ENCODE measurements around the gene C6.
"Not testable (repeated sequence)": the region's sequence is repeated elsewhere in the genome, so short reads cannot be mapped to it uniquely, and the experiment has no call there.

The C6 gene

DNA sequence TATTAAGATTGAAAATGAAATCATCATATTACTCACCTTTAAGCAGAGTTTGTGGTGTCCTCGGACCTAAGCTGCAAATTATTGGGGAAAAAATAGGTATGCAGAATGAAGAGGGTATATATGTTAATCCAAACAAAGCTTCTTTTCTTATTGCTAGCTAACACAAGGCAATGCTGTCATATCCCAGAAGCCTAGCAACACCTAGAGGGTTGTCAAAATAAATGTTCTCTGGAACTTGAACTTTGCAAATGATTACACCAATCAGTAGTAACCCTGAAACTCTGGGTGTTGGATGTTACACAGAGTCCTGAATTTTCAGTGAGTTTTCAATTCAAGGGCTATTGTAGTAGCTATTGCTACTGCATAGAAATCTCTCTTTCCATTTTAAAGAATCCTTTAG lies at the start of gene C6:
Gene C6 (minus strand): TSS at position 193 of the 400 bp plus-strand sequence. CDS start 10,302 bp downstream, outside the sequence.
- no peak for DNase-seq

DNA sequence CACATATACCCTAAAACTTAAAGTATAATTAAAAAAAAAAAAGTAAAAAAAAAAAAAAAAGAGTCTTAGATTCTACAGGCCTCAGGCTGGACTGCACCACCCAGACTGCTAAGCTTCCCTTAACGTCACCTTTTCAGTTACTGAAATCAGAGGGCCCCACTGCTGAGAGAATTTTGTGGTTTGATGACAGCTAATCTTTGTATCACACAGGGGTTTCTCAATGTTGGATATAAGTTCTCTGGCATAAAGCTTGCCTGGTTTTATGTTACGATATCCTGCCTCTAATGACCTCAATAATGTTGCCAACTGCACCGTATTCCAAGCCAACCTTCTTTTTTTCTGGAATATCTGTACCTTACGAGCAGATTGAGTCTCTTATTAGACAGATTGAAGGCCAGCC lies 43.1 kb upstream of the C6 start:
- DNase-seq = no peak

- DNase-seq = no peak
These were observed 39.8 kb upstream of the C6 start for GRCh38 chr5:41253109-41253508.

DNA sequence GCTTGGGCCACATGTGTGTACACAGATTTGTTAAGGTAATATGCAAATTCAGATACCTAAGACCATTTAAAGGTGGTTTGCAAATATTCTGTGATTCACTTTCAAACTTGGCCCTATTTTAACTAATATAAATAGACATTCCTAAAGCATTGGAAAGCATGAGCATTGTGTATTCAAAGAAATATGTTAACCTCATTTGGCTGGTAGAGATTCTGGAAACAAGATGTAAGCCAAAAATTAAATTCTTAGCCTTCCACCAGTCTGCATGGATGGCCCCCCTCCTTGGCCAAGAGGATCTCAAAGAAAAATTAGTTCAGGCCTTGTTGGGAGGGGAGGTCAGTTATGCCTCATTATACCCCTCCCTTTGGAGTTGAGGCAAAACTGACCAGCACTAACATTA lies 38.7 kb upstream of the C6 start:
- DNase-seq = no peak

DNA sequence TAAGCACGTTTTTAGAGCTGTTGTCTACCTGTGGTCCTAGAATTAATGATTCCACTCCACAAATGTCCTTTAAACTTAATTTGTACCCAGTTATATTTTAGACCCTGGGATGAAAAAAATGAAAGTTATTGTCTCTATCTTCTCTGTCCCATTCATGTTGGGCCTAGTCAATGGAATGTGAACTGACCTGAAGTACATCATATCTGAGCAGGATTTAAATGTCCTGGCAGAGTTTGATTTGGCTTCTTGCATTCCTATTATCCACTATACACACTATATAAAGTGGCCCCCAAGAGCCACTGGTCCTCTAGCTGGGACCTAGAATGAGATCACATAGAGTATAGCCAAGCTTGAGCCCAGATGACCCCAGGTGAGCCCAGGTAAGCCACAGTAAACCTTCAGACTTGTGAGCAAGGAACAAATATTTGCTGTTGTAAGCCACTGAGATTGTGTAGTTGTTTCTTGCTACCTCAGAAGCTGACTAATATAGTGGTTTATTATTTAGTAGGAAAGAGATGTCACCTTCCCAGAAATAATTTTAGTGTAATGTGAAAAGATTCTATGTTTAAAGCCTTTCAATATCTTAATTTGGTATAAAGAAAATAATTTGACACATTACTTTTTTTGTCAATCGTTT lies 37.1 kb upstream of the C6 start:
- DNase-seq = no peak

DNA sequence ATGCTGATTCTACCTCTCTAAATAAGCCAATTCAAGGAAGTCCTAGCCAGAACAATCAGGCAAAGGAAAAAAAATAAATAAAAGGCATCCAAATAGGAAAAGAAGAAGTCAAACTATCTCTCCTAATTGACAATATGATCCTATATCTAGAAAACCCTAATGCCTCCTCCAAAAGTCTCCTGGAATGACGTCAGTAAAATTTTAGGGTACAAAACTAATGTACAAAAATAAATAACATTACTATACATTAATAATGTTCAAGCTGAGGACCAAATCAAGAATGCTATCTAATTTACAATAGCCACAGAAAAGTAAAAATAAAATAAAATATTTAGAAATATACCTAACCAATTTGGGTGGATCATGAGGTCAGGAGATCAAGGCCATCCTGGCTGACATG lies 33.8 kb upstream of the C6 start:
- no peak for DNase-seq

DNA sequence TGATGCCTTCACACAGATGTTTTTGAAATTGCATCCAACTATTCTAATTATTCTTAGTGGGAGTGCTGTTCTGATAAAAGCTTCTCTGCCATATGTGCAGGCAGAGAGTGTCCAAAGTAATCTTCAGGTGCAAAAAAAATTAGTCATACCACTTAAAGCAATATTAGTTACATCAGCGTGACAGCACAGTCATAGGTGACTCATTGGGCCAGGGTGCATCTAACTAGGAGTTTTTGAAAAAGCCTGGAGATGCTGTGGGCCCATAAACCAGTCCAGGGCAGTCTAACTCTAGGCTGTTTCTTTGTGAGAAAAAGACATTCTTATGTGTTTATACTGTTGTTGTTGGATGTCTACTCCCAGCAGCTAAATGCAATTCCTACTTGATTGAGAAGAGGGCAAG lies 33.0 kb upstream of the C6 start:
- DNase-seq = no peak

DNA sequence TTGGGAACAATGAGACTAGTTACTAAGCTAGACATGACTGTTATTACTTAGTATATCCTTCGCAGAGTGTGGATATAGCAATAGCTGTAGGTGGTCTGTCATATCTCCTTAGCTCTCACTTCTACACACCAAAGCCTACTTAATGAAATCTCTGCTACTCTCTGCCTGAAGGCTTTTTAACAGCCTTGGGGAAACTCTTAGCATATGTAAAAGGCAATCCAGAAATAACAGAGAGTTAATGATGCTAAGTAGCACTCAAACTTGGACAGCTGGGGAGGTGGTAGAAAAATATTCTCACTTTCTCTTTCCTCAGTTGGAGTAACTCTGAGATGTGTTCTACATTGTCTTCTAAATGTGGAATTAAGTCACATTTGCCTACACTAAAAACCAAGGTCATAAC lies 30.2 kb upstream of the C6 start:
- no peak for DNase-seq

DNA sequence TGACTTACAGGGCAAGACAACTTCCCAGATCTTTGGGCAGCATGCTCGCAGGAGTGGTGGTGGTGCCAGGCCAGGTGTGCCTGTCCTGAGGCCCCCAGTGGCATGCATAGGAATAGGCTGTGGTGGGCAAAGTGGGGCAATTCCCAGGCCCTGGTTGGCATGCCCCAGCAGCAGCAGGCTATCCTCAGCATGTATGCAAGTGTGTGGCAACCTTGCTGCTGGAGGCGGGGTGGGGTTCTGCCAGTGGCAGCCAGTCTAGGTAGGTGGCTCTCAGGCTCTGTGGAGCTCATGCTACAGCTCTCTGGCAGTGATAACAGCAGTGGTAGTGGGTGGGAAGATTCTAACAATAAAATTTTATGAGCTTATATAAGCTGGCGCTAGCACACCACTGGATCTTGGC lies 27.7 kb upstream of the C6 start:
- no peak for DNase-seq

DNA sequence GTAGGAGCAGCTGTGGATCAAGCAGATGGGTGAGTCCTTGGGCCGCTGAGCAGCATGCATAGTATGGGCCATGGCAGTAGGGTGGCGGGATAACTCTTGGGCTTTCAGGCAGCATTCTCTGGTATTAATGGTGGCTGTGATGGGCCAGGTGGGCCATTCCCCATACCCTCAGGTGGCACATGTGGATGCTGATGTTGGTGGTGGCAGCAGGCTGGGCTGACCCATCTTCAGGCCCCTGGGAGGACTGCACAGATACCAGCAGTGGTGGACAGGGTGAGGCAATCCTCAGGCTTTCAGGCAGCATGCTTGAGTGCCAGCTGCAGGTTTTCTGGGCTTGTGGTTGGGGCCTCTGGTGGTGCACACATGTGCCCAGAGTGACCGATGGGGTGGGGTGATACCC lies 27.1 kb upstream of the C6 start:
- DNase-seq = no peak

- DNase-seq = no peak
These were observed 21.1 kb upstream of the C6 start for GRCh38 chr5:41234475-41234874.

- no peak for DNase-seq
These were observed 19.5 kb upstream of the C6 start for GRCh38 chr5:41232797-41233196.

- not testable (repeated sequence) for DNase-seq
These were observed 16.9 kb upstream of the C6 start for GRCh38 chr5:41230276-41230675.

GRCh38 chr5:41223962-41224361 lies 10.6 kb upstream of the C6 start:
- DNase-seq = no peak

DNA sequence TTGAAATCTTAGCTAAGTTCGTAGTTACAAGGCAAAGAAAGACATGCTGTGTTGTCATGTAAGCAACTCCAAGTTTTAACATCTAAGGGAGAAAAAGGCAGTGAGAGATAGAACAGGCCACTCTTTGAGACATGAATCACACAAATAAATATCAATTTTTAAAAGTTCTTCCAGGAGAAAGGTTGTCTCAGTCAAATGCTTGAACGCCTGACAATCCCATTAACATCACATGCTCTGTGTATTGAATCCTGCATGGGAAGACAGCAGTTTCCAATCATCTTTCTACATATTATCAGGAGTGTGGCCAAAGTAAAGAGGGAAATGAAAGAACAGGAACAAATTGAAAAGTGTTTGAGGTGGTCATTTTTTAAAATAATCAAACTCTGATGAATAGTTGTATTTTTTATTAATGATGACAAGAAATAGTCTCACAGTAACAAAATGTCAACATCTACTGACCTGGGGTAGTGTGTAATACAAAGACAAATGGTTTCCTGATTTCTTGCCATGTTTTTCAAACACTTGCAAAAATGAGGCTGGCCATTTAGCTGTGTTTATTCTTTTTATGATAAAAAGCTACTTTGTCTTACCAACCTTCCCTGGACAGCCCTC lies 6.4 kb upstream of the C6 start:
- no peak for DNase-seq

DNA sequence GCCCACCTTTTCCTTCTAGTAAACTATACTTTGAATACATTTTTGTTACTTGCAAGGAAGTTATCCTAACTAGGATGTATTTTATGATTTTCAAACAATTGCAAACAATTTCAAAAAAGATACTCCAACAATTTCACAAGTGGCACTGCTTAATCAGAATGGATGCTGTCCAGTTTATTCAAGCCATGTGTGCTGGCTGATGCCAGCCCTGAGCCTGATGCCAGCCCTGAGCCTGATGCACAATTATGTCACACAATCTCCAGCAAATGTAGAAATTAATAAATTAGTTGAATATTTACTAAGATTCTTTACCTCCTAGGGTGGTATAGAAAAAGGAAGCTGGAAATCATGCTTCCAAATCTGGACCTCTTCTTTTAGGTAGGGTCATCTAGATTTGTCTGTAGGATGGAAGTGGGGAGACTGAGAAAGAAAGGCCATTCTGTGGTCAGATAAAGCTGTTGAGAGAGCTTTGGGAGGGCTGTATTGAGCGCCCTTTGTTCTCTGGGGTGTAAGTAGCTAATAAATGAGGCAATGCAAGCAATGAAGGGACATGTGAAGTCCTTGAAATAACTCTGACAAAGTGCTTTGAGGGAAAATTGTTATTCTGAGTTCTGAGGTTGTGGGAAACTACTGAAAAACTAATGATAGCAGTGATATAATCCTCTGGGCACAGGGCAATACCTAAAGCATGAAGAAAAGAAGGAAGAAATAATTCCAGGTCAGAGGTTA lies 5.8 kb upstream of the C6 start:
- no peak for DNase-seq

- DNase-seq = no peak
These were observed 850 bp upstream of the C6 start for GRCh38 chr5:41214182-41214581.

DNA sequence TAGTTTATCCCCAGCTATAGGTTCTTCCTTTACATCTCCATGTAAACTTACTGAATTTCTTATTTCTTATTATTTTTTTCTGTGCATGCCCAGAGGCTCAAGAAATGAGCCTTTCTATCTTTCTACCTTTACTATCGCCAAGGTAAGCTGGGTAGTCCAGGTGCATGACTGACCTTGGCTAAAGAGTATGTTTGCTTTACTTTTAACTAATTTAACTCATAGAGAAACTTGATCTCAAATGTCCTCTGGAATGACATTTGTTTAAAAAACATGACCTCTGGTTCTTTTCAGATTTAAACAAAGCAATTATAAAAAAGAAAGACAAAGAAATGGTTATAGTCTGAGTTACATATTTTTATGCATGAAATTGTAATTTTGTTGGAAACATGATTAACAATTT lies 397 bp downstream of the C6 start:
- no peak for DNase-seq

DNA sequence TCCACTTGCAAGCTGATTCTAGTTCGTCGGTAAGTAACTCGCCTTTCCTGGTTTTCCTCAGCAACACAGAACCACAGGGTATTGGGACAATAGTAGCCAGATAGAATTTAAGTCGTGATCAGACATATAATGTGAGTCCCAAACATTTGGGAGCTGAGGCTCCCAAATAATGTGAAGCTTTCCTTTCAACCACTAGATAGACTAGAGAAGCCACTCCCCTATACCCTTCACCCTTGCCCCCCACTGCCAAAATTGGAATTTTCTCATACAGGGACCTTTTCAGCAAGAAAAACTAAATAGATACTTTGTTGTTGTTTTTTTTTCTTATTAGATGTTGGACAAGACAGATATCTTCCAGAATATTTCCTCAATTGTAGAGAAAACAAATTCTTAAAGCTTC lies 1.9 kb downstream of the C6 start:
- no peak for DNase-seq

- not testable (repeated sequence) for DNase-seq
These were observed 7.9 kb downstream of the C6 start for GRCh38 chr5:41205475-41205874.

- no peak for DNase-seq
These were observed 10.3 kb downstream of the C6 start for GRCh38 chr5:41203033-41203432.

DNA sequence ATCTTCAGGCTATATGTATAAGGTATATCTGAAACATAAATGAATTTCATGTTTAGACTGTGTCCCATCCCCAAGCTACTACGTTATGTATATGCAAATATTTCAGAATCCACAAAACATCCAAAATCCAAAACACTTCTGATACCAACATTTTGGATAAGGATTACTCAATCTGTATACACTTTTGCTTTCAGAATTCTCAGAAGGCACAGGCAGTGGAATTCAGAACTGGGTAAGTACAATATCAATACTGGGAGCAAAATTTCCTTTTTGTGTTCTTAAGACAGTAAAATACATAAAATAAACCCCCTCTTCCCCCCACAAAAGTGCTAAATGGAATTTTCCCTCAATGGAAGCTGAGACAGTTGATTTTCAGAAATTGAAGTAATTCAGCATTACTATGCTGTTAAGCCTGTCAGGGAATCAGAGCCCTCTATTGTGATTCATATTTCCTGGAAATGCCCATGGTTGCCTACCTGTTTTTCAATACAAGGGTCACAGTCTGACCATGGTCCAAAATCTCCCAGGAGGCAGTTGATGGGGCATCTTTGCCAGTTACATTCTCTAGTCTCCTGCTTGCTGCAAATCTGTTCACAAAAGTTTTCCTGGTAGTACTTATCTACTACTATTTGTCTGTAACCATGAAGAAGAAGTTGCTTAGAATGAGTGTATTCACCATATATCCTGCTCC lies 12.1 kb downstream of the C6 start:
- no peak for DNase-seq

GRCh38 chr5:41200506-41200905 lies 12.8 kb downstream of the C6 start:
- DNase-seq = no peak

DNA sequence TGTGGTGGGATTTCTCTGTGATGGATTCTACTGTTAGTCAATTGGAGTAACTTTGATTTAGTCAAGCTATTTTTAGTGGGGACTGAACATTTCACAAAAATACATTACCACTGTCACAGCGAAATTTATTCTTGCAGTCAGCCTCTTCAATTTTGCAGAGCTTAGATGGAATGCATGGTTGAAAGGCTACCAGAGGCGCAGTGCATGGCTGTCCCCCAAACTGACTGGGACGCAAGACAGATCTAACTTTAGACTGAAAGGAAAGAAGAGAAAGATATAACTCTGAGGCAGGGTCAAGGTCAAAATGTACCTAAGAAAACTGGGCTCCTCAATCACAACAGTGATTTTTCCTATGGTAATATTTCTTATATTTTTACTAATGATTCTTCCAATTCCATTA lies 13.7 kb downstream of the C6 start:
- DNase-seq = no peak
